Vagina (tissue), 2 donors: ENCODE data around the gene PLCB1.

Source experiments
- POLR2A ChIP-seq, 2 donors: fragments of 450-650 bp; IDR thresholded peaks; one replicate each; pipeline ENCODE4 v1.6.1; 2017; ENCODE audit warnings: antibody characterized with exemption in 2 of 2, mild to moderate bottlenecking in 2 of 2, moderate library complexity in 2 of 2
- POLR2AphosphoS5 ChIP-seq, 2 donors: sonication (generic); formaldehyde crosslinking; IDR thresholded peaks; one replicate each; pipeline ENCODE4 v1.9.0; 2017; ENCODE audit warnings: antibody characterized with exemption in 2 of 2, mild to moderate bottlenecking in 2 of 2, low read depth in 1 of 2; ENCODE audit not compliant: insufficient read depth in 1 of 2
- TF ChIP-seq, protein P1 (sequence below), 3 experiments: fragments of 450-650 bp in 2 of 3; fragments of 200-600 bp in 1 of 3; sonication (generic) in 1 of 3; IDR thresholded peaks; one replicate each; pipeline ENCODE4 v1.5.1; 2017 to 2019; ENCODE audit warnings: antibody characterized with exemption in 3 of 3, mild to moderate bottlenecking in 2 of 3, moderate library complexity in 2 of 3

DNA sequence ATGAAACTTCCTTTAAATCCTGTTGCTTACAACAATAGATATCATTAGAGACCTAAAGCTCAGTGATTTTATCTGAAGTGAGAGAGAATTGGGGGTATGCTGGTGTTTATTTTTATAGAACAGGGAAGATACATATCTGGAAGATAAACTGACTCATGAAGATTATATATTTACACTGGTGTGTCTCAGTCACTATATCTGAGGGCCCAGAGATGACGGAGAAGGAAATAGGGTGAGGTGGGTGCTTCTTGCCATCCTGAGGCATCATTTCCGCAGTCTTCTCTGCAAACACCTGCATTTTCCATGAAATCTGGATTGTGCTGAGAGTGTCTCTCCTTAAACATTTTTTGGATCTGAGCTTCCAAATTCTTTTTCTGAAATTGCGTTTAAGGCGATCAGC is 5.9 kb upstream of the PLCB1 start:
- TF ChIP-seq, protein P1, sequence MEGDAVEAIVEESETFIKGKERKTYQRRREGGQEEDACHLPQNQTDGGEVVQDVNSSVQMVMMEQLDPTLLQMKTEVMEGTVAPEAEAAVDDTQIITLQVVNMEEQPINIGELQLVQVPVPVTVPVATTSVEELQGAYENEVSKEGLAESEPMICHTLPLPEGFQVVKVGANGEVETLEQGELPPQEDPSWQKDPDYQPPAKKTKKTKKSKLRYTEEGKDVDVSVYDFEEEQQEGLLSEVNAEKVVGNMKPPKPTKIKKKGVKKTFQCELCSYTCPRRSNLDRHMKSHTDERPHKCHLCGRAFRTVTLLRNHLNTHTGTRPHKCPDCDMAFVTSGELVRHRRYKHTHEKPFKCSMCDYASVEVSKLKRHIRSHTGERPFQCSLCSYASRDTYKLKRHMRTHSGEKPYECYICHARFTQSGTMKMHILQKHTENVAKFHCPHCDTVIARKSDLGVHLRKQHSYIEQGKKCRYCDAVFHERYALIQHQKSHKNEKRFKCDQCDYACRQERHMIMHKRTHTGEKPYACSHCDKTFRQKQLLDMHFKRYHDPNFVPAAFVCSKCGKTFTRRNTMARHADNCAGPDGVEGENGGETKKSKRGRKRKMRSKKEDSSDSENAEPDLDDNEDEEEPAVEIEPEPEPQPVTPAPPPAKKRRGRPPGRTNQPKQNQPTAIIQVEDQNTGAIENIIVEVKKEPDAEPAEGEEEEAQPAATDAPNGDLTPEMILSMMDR (IDR thresholded peaks at IDR 0.05) = no peak
- TF ChIP-seq POLR2AphosphoS5 (IDR thresholded peaks at IDR 0.05; ENCODE audit: insufficient read depth in 1 of 2, low read depth in 1 of 2) (no peak), POLR2A (IDR thresholded peaks at IDR 0.05) (no peak)
